Coronary artery (tissue), 2 donors: Measurements from ENCODE around the gene SETD5.

Source experiments
- DNase-seq: peaks from one replicate; pipeline ENCODE4 v3.0.0-alpha.2; 2017; ENCODE audit warnings: low spot score
- H3K27ac ChIP-seq, 2 donors: fragments of 200-600 bp; sonication (generic); one replicate each; pipeline ENCODE4 v1.5.1; 2016 to 2019
- H3K4me3 ChIP-seq: fragments of 200-600 bp; sonication (generic); 2 replicates; pipeline ENCODE4 v1.5.1; 2016; ENCODE audit warnings: mild to moderate bottlenecking, moderate library complexity
- TF ChIP-seq, protein P1 (sequence below): fragments of 200-600 bp; sonication (generic); IDR thresholded peaks from one replicate; pipeline ENCODE4 v1.5.1; 2019; ENCODE audit warnings: antibody characterized with exemption

Gene SETD5

DNA sequence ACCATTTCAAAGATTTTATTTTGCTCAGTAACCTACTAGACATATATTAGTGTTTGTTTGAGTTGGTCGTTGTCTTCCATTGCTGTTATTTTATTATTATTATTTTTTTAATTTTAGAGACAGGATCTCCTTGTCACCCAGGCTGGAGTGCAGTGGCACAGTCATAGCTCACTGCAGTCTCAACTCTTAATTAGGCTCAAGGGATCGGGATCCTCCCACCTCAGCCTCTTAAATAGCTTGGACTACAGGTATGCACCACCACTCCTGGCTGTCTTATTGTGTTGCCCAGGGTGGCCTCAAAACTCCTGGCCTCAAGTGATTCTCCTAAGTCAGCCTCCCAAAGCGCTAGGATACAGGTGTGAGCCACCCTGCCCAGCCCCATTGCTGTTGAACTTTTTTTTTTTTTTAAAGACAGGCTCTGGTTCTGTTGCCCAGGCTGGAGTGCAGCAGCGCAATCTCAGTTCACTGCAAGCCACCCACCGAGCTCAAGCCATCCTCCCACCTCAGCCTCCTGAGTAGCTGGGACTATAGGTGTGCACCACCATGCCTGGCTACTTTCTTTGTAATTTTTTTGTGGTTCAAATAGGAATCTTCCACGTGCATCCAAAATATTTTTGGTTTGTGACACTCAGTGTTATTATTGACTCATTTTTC, 18.2 kb downstream of the SETD5 start:
- TF ChIP-seq, protein P1, sequence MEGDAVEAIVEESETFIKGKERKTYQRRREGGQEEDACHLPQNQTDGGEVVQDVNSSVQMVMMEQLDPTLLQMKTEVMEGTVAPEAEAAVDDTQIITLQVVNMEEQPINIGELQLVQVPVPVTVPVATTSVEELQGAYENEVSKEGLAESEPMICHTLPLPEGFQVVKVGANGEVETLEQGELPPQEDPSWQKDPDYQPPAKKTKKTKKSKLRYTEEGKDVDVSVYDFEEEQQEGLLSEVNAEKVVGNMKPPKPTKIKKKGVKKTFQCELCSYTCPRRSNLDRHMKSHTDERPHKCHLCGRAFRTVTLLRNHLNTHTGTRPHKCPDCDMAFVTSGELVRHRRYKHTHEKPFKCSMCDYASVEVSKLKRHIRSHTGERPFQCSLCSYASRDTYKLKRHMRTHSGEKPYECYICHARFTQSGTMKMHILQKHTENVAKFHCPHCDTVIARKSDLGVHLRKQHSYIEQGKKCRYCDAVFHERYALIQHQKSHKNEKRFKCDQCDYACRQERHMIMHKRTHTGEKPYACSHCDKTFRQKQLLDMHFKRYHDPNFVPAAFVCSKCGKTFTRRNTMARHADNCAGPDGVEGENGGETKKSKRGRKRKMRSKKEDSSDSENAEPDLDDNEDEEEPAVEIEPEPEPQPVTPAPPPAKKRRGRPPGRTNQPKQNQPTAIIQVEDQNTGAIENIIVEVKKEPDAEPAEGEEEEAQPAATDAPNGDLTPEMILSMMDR = no peak
- Histone ChIP-seq H3K27ac (no peak overlapping the region), H3K4me3 (no peak overlapping the region)
- no peak for DNase-seq

DNA sequence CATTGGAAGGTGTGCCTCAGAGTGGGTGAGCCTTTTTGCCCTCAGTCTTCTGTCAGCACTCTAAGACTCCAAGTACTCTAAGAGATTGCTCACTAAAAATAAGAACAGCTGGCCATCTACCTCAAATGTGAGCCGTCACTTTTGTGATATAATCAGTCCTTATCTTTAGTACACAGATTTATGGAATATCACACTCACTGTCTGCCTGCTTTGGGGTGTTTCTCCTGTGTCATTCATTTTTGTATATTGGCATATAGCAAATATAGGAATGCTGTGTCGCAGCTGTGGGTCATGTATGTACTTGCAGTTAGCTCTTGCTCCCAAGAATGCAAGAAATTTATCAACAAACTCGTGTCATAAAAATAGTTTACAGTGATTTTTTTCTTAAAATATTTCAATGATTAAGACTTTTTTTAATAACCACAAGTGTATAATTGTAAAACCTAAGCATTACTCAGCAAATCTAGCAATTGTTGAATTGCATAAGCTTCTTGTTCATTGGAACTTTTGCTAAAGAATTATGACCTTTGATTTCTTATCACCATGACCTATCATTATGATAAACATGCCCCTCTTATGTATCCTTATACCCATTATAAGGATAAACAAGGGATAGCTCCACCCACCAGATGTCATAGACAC, 18.8 kb downstream of the SETD5 start:
- TF ChIP-seq, protein P1 = no peak
- Histone ChIP-seq H3K4me3 (no peak overlapping the region), H3K27ac (no peak overlapping the region)
- DNase-seq = no peak

DNA sequence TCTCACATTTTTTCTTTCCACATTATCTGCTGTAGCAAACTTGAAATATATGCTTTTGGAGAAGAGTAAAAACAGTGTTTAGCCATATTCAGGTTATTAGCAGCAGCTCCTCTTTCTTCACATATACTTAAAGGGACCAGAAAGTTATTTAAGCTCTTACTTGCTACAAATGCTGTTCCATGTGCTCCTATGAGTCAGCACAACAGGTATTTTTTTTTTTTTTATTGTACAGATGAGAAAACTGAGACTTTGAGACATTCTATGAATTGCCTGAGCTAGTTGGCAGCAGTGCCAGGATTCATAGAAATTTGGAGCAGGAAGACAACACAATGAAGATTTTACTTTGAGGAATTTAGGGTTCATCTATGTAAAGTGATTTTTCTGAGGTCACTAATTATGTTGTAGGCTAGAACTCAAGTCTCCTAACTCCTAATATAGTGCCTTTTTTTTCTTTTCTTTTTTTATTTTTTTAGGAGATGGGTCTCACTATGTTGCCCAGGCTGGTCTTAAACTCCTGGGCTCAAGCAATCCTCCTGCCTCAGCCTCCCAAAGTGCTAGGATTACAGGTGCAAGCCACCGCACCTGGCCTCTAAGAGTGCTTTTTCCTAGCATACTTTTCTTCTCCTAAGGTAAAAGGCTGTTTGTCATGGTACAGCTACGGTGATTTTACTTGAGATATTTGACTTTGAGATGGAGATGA, 23.6 kb downstream of the SETD5 start:
- no peak for DNase-seq
- TF ChIP-seq, protein P1 = no peak
- no peak overlapping the region for H3K27ac ChIP-seq
- no peak overlapping the region for H3K4me3 ChIP-seq

DNA sequence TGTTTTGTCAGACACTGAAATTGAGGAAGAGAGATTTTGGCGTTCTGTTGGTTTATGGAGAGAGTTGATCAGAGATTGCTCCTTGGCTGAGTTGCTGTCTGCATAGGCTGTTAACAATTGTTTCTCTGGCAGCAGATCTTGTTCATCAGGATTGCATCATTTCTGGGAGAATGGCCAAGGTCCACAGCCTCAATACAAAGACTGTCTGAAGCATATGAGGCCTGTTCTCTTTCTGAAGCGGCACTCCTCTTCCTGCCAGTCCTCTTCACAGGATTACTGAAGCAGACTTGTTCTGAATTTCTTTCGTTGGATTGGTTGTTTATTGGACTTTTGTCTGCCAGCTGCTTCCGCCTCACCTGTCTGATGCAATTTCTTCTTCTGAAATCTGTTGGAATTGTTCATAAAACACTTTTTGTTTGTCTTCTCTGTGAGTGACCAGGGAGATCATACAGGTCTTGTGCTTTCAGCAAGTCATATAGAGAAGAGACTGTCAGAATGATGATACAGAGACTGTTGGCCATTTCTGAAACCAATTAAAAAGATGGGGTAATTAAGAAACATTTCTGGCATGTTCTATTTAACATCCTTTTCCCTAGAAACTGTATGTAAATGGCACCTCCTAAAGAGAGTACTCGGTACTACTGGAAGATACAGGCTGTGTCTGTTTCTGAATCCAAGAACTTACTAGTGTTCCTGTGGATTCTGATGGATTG, 25.5 kb downstream of the SETD5 start:
- peak; percentile 83 for DNase-seq
- H3K27ac ChIP-seq = peak overlapping the region; percentile 56 to 71
- peak overlapping the region; percentile 20 for H3K4me3 ChIP-seq
- TF ChIP-seq, protein P1 = peak; percentile 43

DNA sequence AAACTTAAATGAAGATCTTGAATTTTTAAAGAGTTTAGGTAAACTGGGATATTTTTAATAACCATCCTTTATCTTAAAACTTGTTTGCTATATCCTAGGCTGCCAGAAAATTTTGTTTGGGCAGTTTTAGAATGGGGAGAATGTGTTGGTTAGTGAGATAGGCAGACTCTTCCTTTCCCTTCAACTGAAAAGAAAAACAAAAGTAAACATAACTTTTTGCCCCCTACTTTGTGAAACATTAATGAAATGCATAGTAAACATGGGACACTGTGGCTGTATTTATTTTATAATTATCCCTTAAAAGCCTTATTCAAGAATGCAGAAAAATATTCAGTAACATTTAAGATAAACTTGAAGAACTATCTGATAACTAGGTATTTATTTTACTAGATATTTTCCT, 31.0 kb downstream of the SETD5 start:
- TF ChIP-seq, protein P1 = no peak
- H3K27ac ChIP-seq = no peak overlapping the region
- no peak overlapping the region for H3K4me3 ChIP-seq
- DNase-seq = no peak

DNA sequence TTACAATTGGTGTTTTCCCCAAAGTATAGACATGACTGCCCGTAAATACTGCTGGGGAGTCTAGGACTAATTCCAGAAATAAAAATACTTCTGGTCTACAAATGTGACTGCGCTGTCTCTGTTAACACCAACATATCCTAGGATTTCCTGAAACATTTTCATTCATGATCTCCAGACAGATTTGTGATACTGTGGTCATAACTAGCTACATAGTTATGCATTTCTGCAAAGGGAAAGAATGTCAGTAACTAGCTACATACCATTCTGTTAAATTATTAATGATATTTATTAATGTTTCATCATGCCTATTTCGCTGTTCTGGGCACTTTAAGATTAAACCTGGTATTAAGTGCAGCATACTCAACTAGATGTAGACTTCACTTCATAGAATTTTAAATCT, 33.3 kb downstream of the SETD5 start:
- no peak for DNase-seq
- no peak overlapping the region for H3K27ac ChIP-seq
- TF ChIP-seq, protein P1 = no peak

More for the DNA sequence above, 33.3 kb downstream of the SETD5 start:
- no peak overlapping the region for H3K4me3 ChIP-seq
